GM23248 (cell line): Measurements from ENCODE around the gene ABCG1.

Experiments used
- EZH2 ChIP-seq: fragments of 200-600 bp; sonication (generic); IDR thresholded peaks from 2 replicates; pipeline ENCODE4 v1.6.1; 2018; ENCODE audit warnings: antibody characterized with exemption, mild to moderate bottlenecking; ENCODE audit not compliant: insufficient read depth, poor library complexity, severe bottlenecking
- EZH2phosphoT487 ChIP-seq: fragments of 200-600 bp; sonication (generic); IDR thresholded peaks from 2 replicates; pipeline ENCODE4 v1.6.1; 2018; ENCODE audit warnings: antibody characterized with exemption, moderate library complexity, mild to moderate bottlenecking, low read depth; ENCODE audit not compliant: insufficient read depth

- TF ChIP-seq EZH2 (no peak), EZH2phosphoT487 (no peak)
Measured at GRCh38 chr21:42258885-42259407, 40.0 kb downstream of the ABCG1 start.
